Vagina (tissue), 2 donors: ENCODE data around the gene ROR2. TPM values are rescaled to one million over a fixed set of nuclear protein-coding genes. Genes with fewer than 3 reads are reported as not detected.

Source experiments
- DNase-seq, 2 donors: peaks; one replicate each; pipeline ENCODE4 v3.0.0-alpha.2; 2017; ENCODE audit errors: extremely low spot score in 2 of 2
- H3K27ac ChIP-seq: fragments of 200-600 bp; sonication (generic); one replicate; pipeline ENCODE4 v1.5.1; 2019
- H3K27me3 ChIP-seq: fragments of 200-600 bp; sonication (generic); one replicate; pipeline ENCODE4 v1.5.1; 2019
- H3K36me3 ChIP-seq, 2 donors: fragments of 200-600 bp; sonication (generic); one replicate each; pipeline ENCODE4 v1.5.1; 2017 to 2019
- H3K4me1 ChIP-seq: fragments of 200-600 bp; sonication (generic); one replicate; pipeline ENCODE4 v1.5.1; 2019
- H3K4me3 ChIP-seq, 2 donors: fragments of 200-600 bp; sonication (generic); 1 replicate in 1 of 2; 2 replicates in 1 of 2; pipeline ENCODE4 v1.5.1; 2016 to 2019
- H3K9me3 ChIP-seq: fragments of 200-600 bp; sonication (generic); one replicate; pipeline ENCODE4 v1.5.1; 2019
- POLR2A ChIP-seq, 2 donors: fragments of 450-650 bp; IDR thresholded peaks; one replicate each; pipeline ENCODE4 v1.6.1; 2017; ENCODE audit warnings: antibody characterized with exemption in 2 of 2, mild to moderate bottlenecking in 2 of 2, moderate library complexity in 2 of 2
- POLR2AphosphoS5 ChIP-seq, 2 donors: sonication (generic); formaldehyde crosslinking; IDR thresholded peaks; one replicate each; pipeline ENCODE4 v1.9.0; 2017; ENCODE audit warnings: antibody characterized with exemption in 2 of 2, mild to moderate bottlenecking in 2 of 2, low read depth in 1 of 2; ENCODE audit not compliant: insufficient read depth in 1 of 2
- intact Hi-C: fragments of 100-400 bp; cut with DNase I; formaldehyde crosslinking; loops from one replicate; pipeline ENCODE4 v1.15.1; 2023
- total RNA-seq: library from RNA; depleted of rRNA; stranded (reverse); fragments of >200 nt; gene quantifications from one replicate; pipeline ENCODE4 v1.2.3, GENCODE V29; 2016
- TF ChIP-seq, protein P1 (sequence below), 3 experiments: fragments of 450-650 bp in 2 of 3; fragments of 200-600 bp in 1 of 3; sonication (generic) in 1 of 3; IDR thresholded peaks; one replicate each; pipeline ENCODE4 v1.5.1; 2017 to 2019; ENCODE audit warnings: antibody characterized with exemption in 3 of 3, mild to moderate bottlenecking in 2 of 3, moderate library complexity in 2 of 3

ROR2 gene
- total RNA-seq, 1 donor from 2014 or later = 22.3 TPM

DNA sequence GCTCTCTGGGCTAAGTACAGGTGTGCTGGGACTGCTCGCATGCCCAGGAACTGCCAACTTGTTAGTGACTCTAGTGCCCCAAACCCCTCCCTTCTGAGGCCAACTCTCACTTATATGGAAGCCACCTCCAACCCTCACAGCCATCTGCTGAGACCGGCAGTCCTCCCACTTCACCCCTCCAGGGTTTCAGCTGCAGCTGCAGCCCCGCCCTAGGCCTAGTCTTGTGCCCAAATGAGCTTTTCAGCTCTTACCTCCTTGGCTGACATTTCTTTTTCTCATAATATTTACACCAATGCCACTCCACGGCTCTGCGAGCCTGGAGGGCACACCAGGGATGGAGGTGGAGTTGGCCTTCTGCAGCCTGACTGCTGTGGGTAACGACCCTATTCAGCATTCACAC lies 166.6 kb downstream of the ROR2 start:
- peaks cover 6% of the 10 kb centered on the region for H3K4me1 ChIP-seq
- no peak overlapping the region for H3K27ac ChIP-seq
- TF ChIP-seq POLR2A (IDR thresholded peaks at IDR 0.05) (no peak), POLR2AphosphoS5 (IDR thresholded peaks at IDR 0.05; ENCODE audit: insufficient read depth in 1 of 2, low read depth in 1 of 2) (no peak)
- TF ChIP-seq, protein P1, sequence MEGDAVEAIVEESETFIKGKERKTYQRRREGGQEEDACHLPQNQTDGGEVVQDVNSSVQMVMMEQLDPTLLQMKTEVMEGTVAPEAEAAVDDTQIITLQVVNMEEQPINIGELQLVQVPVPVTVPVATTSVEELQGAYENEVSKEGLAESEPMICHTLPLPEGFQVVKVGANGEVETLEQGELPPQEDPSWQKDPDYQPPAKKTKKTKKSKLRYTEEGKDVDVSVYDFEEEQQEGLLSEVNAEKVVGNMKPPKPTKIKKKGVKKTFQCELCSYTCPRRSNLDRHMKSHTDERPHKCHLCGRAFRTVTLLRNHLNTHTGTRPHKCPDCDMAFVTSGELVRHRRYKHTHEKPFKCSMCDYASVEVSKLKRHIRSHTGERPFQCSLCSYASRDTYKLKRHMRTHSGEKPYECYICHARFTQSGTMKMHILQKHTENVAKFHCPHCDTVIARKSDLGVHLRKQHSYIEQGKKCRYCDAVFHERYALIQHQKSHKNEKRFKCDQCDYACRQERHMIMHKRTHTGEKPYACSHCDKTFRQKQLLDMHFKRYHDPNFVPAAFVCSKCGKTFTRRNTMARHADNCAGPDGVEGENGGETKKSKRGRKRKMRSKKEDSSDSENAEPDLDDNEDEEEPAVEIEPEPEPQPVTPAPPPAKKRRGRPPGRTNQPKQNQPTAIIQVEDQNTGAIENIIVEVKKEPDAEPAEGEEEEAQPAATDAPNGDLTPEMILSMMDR (IDR thresholded peaks at IDR 0.05) = no peak
- no peaks in the 10 kb centered on the region for H3K27me3 ChIP-seq
- no peak overlapping the region for H3K4me3 ChIP-seq
- H3K9me3 ChIP-seq = no peaks in the 10 kb centered on the region
- DNase-seq = no peak
- H3K36me3 ChIP-seq = no peaks in the 10 kb centered on the region
- intact Hi-C loops = no loop called here

DNA sequence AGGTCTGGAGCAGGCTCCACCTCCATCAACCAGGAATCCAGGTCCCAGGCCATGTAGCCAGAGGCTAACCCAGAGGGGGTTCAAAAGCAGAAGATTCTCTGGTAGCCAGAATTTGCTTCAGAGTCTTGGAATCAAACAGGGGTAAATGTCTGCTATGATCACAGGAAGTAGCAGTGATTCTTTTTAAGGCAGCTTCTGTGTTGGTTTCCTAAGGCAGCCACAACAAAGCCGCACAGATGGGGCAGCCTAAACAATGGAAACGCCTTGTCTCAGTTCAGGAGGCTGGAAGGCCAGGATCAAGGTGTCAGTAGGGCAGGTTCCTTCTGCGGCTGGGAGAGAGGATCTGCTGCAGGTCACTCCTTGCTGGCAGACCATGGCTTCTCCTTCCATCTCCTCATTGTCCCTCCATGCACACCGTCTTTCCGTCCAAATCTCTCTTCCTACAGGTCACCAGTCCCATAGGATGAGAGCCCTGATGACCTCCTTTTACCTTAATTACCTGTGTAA lies 167.3 kb downstream of the ROR2 start:
- DNase-seq = no peak
- H3K4me3 ChIP-seq = no peak overlapping the region
- no peaks in the 10 kb centered on the region for H3K36me3 ChIP-seq
- H3K27me3 ChIP-seq = no peaks in the 10 kb centered on the region
- intact Hi-C loops = no loop called here
- H3K4me1 ChIP-seq = peaks cover 6% of the 10 kb centered on the region
- no peak overlapping the region for H3K27ac ChIP-seq
- TF ChIP-seq POLR2AphosphoS5 (IDR thresholded peaks at IDR 0.05; ENCODE audit: insufficient read depth in 1 of 2, low read depth in 1 of 2) = no peak
- TF ChIP-seq POLR2A (IDR thresholded peaks at IDR 0.05) = no peak
- H3K9me3 ChIP-seq = no peaks in the 10 kb centered on the region

DNA sequence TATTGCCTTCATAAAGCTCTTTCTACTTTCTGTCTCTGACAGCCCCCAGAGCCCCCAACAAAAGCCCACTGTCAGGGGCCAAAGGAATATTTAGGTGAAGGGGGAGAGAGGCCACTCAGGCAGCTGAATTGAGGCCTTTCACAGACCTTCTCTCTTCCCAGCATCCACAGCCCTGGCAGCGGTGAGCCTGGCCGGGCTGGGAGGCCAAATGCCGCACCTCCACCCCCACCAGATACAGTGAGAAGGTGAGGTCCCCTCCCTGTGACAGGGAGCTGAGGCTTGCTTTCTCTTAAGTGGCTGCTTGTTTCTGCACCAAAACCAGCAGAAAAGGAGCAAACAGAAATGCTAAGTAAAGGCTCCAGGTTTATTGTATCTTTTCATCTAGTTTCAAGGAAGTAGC lies 168.1 kb downstream of the ROR2 start:
- intact Hi-C loops = no loop called here
- no peak overlapping the region for H3K4me3 ChIP-seq
- no peaks in the 10 kb centered on the region for H3K27me3 ChIP-seq
- no peaks in the 10 kb centered on the region for H3K9me3 ChIP-seq
- H3K4me1 ChIP-seq = peaks cover 6% of the 10 kb centered on the region
- peak in 1 of 2 donors; percentile 55 for DNase-seq
- no peaks in the 10 kb centered on the region for H3K36me3 ChIP-seq
- H3K27ac ChIP-seq = no peak overlapping the region
- TF ChIP-seq, protein P1 (IDR thresholded peaks at IDR 0.05) = no peak
- TF ChIP-seq POLR2A (IDR thresholded peaks at IDR 0.05) (no peak), POLR2AphosphoS5 (IDR thresholded peaks at IDR 0.05; ENCODE audit: insufficient read depth in 1 of 2, low read depth in 1 of 2) (no peak)

DNA sequence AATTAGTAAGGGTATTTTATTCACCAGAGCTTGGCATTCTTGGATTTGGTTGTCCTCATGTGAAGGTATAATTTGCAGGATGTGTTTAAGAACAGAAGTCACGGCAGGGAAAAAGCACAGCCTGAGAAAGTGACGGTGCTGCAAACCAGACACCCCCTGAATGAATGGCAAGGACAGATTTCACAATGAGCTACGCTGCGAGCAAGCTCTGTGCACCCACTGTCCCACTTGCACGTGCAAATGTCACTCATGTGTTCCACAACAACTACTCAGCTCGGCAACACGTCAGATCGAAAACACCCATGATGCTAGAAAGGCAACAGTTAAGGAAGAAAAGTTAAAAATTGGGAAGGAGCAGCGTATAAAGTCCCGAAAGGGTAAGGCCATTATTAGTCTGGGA lies 168.9 kb downstream of the ROR2 start:
- H3K36me3 ChIP-seq = no peaks in the 10 kb centered on the region
- peak in 1 of 2 donors; percentile 34 for DNase-seq
- no peak overlapping the region for H3K4me3 ChIP-seq
- H3K4me1 ChIP-seq = peaks cover 6% of the 10 kb centered on the region
- no peaks in the 10 kb centered on the region for H3K9me3 ChIP-seq
- intact Hi-C loops = no loop called here
- TF ChIP-seq POLR2A (IDR thresholded peaks at IDR 0.05) (no peak), POLR2AphosphoS5 (IDR thresholded peaks at IDR 0.05; ENCODE audit: insufficient read depth in 1 of 2, low read depth in 1 of 2) (no peak)
- TF ChIP-seq, protein P1 (IDR thresholded peaks at IDR 0.05) = no peak
- H3K27ac ChIP-seq = no peak overlapping the region
- H3K27me3 ChIP-seq = no peaks in the 10 kb centered on the region

DNA sequence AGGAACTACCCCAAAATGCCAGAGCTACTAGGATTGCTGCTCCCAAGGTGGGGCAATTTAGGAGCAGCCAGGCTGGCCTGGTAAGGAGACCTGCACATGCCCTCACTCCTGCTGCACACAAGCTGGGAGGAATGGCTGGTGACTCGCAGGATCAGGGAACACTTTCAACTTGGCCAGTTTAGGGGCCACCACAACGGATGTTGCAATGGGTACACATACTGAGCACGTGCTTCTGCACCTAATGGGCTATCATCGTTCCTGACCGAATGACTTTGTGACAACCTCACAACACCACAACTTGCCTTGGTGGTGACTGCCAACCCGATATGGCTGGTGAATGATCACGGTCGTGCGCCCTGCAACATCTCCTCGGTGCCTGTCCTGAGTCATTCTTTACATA lies 172.0 kb downstream of the ROR2 start:
- intact Hi-C loops = loop anchor here (5.0 kb wide), 1 partner anchor 174 kb away; the partner anchor contains the start of gene ROR2
- no peaks in the 10 kb centered on the region for H3K27me3 ChIP-seq
- no peak overlapping the region for H3K27ac ChIP-seq
- no peaks in the 10 kb centered on the region for H3K9me3 ChIP-seq
- H3K36me3 ChIP-seq = no peaks in the 10 kb centered on the region
- H3K4me1 ChIP-seq = peaks cover 18% of the 10 kb centered on the region
- H3K4me3 ChIP-seq = no peak overlapping the region
- DNase-seq = peak in 1 of 2 donors; percentile 81
- TF ChIP-seq POLR2A (IDR thresholded peaks at IDR 0.05) (no peak), POLR2AphosphoS5 (IDR thresholded peaks at IDR 0.05; ENCODE audit: insufficient read depth in 1 of 2, low read depth in 1 of 2) (no peak)
- TF ChIP-seq, protein P1 (IDR thresholded peaks at IDR 0.05) = no peak
